Measurements from ENCODE around the gene ASCC3.
A peak's percentile ranks its signal among the peaks of the same experiment; 100 is the strongest.

The ASCC3 gene

DNA sequence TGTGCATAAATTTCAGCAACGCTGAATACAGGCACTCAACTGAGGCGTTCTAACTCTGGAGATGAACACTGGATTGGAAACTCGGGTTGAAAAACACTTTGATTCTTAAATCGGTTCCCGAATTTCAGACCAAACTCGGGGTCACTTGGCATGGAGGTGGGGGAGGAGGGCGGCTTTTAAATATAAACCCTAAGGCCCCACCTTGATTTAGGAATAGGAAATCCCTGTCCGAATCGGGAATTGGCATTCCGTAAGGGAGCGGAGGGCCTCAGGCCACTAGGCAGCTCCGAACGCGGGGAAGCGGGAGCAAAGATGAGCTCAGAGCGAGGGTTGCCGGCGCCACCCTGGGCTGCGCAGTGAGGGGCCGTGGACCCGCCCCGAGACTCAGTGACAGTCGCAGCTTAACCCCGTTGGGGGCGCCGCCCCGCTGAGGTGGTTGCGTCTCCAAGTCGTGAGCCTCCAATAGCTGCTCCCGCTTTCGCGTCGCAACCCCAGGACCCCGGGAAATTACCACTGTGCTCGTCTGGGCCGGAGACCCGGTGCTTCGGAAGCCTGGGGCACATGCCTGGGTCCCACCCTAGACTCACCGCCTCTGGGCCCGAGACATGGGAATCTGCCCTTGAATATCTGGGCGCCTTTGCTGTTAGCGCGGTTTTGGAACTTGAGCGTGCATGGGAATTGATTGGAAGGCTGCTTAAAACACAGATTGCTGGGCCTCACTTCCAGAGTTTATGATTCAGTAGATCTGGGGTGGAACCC is 411.8 kb downstream of the ASCC3 start:
- DNase-seq (ENCODE audit: insufficient read length, low spot score) (no peak), FAIRE-seq (no peak)

DNA sequence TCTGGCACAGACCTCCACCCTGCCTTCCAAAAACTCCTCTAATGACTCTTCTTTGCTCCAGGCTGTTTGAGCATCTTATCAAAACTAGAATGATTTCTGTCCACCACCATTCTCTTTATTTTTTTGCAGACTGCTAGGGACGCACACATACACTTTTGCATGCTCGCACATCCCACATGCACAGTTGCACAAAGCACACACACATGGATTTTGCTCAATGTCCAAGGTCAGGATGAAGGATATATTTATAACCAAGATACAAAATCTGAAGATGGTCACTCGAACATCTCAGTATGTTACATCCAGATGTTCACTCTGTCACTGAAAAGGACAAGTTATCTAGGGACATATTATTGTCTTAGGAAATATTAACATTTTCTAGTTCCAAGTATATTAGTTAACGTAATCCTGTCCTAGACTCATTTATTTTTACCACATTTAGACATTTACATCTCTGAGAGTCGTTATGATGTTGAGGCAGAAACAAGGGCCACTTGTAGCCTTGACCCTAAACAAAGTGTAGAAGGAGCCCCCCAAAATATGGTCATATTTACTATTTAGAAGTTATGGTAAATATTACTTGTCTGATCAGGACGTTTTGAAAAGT is 413.0 kb downstream of the ASCC3 start:
- DNase-seq (ENCODE audit: insufficient read length, low spot score) (no peak), FAIRE-seq (no peak)

DNA sequence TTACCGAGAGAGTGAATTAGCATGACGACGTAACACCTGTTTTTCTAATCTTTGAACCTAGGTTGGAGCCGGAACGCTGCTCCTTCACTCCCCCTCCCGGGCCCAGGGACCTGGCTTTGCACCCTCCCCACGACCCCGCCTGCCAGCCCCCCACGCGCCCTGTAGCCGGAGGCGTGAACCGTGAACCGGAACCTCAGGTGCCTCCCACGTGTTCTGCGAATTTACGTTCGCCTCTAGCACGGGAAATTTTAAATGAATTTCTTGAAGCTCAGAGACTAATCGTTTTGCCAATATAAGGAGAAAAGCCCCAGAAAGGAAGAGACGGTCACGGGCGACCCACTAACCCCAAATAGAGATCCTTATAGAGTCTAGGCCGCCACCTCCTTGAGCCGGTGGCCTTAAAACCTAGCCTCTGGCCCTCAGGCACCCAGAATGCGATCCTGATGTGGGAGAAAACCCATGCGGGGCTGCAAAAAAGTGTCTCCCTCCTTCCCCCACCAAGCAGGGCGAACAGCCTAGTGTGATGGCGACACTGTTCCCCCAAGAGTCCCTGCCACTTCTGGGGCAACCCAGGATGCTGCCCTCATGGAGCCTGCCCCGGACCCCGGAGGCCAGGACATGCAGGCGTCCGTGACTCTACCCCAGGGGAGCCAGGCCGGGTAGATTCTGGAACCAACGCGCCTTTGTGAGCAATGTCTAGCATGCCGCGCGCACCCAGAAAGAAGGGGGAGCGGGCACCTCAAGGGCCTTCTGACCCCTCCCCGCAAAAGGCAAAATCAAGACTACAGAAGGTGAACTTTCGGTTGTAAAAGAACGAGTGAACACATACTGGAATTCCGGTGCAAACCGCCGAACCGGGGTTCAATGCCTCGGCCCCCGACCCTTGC is 413.8 kb downstream of the ASCC3 start:
- DNase-seq (ENCODE audit: insufficient read length, low spot score) (no peak), FAIRE-seq (no peak)

DNA sequence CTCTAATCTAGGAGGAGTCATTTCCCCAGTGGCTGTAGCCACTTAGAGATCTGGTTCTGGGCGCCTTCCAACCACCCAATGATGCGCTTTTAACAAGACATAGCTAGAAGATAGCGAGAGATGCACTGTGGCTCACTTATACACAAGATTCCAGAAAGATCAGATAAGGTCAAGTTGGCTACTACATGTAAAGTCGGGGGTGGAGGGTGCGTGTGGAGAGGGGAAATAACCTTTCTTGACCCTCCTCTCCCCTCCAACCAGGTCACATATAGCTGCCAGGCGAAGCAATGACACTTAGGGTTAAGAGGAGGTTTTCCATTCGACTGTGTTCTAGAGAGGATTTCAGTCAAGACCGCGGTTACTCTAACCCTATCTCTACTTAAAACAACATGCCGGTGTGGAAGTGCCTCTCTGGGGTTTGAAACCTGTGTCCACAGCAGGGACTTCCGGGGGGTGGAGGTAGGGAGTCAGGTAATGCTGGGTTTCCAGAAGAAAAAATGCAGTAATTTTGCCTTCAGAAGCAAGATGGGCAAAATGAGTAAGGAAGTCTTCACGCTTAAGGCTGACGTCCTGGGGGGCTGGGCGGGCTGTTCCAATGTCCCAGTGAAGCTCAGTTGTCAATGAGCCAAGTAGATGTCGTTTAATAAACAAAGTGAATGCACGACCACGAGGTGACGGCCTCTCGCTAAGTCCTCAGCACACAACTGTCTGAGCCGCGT is 414.6 kb downstream of the ASCC3 start:
- DNase-seq (ENCODE audit: insufficient read length, low spot score): no peak
- no peak for FAIRE-seq

DNA sequence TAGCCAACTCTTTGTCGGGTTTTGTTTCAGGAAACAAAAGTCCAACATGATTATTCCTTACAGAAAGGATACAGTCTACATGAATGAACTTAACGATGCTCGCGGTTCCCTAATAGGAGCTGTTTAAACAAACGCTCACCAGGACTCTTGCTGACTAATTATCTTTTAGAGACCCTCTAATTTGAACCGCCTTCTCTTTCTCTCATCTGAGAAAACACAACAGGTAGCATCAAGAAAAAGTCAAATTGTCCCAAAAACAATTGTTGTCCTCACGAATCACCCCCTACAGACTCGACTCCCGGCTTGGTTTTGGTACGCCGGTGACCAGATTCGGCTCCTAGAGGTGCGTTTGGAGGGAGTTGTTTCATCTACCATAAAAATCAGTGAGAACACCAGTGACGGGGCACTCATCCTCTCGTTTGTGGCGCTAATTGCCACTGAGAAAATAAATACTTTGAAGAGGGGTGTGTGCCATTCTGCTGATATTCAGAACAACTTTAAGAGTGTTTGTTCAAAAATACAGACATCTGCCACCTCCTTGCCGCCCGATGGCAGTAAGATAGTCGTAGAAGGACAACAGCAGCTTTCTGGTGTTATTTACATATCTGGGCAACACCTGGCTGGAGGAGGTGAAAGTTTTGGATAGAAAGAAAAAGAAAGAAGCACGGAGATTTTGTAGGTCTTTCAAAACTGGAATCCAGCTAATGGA is 415.3 kb downstream of the ASCC3 start:
- DNase-seq (ENCODE audit: insufficient read length, low spot score) (no peak), FAIRE-seq (no peak)

DNA sequence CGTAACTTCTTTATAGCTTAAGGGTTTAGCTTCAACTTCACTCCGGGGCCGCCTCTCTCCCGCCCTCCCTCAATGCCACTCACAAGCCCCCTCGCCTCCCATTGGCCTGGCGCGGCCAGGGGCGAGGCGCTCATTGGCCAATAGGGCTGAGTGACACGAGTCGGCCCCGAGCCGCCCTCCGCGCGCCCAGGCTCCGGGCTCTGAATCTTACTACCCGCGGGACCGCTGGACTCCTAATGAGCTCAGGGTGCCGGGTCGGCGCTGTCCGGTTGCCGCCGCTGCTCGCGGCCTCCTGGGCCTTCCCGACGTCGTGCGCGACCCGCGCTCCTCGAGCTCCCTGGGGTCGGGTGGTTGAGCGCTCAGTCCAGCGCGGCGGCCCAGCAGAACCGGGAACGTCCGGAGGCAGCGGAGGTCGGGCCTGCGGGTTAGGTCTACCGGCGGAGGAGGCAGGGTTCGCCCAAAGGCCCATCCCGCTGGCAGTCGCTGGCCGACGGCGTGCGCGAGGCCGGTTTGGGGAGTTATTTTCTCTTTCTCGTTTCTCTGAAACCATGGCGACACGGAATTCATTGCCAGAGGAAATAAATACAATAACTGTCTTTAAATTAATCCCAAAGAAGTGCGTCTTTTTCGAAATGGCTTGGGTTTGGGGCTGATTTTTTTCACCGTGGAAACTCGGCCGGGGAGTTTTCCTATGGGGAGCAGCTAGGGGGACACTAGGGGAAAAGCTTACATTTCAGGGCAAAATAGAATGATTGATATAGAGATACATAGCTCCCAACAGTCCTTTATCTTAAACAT is 416.0 kb downstream of the ASCC3 start, which contains the start of gene SIM1:
TSS of gene SIM1 (minus strand) at position 19 of the 798 bp plus-strand sequence. CDS start 1,453 bp downstream, outside the sequence.
- FAIRE-seq: no peak
- DNase-seq (ENCODE audit: insufficient read length, low spot score): no peak

DNA sequence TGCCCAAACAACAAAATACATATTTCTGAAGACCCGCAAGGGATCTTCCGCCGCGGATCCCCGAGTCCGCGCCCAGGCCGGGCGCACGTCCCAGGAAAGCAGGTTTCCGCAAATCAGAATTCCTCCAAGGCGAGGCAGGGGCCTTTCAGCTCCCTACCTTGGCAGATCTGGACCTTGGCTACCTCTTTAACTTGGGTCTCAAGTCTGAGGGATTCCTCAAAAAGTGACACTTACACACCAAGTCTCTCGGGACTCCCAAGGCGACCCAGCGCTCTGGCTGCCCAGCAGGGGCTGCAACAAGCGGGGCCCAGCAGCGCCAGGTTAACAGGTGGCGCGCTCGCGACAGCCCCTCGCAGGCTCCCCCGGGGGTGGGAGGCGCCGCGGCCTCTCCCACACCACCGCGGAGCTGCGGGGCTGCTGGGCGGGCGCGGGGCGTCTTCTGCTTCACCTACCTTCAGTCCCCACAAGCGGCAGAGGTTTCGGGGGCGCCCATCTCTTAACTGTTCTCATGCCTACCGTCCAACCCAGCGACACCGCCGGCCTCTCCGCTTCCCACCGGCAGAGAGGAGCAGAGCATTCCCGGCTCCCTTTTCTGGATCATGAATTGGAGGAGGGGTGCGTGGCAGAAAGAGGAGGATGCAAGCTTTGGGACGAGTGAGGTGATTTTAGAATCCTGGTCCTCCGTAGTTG is 416.8 kb downstream of the ASCC3 start:
- no peak for DNase-seq (ENCODE audit: insufficient read length, low spot score)
- FAIRE-seq: no peak

DNA sequence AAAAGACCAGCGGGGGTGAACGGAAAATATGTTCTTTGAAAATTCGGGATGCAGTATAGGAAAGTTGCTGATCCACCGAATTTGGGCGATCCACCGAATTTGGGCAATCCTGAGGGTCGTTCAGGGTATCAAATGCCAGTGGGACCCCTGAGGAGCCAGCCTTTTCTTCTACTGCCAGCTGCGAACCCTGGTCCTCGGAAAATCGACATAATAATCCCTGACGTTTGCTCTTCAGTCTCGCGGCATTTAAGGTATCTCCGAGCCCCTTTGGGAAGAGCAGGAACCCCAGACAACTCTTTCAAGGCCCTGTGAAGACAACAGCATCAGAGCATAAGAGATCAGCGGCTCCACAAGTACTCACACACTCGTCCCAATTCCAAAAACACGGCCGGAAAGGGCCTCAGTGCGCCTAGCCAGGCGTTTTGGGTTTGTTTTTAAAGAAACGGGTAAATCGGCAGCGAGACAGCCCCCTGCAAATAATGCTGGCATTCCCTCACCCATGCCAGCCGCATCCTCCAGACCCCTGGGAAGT is 417.4 kb downstream of the ASCC3 start:
- DNase-seq (ENCODE audit: insufficient read length, low spot score): no peak
- no peak for FAIRE-seq

DNA sequence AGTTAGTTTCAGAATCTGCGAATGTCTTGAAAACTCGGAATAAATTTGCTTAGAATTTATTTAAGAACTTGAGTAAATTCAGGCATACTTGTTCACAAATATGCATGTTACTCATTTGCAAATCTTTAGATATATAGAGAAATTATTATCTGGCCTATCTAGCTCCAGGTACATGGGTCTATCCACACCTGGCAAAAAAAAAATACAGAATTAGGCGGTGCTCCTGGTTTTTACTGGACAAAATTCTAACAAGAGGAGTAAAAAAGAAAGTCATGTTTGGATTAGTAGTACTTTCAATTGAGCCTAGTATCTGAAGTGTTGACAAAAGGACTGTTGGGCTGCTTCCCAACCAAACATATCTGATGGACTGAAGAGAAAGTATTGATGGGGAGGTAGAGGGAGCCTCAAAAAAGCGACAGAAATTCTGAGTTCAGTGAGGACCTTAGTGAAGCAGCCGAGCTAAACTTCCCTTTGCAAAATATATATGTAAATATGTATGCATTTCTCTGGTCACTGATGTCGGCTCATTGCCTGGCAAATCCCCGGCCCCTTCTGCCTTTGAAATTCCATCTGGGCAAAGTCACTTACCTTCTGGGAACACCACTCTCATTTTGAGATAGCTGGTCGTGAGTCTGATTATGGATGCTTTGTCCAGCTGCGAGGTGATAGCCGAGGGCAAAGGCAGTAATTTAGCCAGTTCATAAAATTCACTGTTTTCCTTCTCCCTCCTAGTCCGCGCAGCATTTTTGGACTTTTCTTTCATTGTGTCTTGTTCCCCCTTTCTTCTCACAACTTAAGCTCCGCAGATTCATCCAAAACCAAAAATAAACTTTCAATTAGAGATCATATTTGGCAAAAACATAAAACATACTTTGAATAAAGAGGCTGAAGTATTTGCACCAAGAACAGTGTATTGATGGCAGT is 418.2 kb downstream of the ASCC3 start:
- FAIRE-seq: no peak
- no peak for DNase-seq (ENCODE audit: insufficient read length, low spot score)

DNA sequence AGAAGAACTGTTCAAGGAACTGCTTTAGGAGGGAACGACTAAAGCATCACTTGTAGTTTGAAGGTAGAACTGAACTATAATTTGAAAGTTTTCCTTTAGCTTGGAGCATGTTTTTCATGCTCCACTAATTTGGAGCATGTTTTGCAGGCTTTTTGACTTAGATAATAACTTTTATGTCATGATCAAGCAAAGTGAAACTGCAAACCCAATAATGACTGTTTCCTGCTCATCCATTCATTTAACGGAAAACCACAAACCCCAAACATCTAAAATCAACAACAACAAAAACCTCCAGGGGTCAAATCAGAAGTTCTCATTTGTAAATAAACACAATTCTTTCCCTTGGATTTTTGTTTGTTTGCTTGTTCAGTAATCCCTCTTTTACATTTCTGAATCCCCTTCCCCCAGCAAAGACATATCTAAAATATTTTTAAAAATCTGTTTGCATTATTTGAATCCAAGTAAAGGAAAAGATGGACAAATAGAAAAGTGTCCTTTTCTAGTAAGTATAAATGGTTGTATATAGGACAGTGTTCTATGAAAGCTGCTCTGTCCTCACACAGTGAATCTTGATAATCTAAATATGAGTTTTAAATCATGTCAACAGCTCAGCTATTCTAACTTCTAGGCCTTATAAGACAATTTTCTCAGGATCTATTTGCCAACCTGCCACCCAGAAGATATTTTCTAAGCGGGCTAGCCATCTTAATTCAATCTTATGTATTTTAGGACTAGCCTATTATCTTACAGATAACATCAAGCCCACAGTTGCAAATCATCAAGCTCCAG is 419.0 kb downstream of the ASCC3 start:
- FAIRE-seq (peak; percentile 48), DNase-seq (ENCODE audit: insufficient read length, low spot score) (no peak)

DNA sequence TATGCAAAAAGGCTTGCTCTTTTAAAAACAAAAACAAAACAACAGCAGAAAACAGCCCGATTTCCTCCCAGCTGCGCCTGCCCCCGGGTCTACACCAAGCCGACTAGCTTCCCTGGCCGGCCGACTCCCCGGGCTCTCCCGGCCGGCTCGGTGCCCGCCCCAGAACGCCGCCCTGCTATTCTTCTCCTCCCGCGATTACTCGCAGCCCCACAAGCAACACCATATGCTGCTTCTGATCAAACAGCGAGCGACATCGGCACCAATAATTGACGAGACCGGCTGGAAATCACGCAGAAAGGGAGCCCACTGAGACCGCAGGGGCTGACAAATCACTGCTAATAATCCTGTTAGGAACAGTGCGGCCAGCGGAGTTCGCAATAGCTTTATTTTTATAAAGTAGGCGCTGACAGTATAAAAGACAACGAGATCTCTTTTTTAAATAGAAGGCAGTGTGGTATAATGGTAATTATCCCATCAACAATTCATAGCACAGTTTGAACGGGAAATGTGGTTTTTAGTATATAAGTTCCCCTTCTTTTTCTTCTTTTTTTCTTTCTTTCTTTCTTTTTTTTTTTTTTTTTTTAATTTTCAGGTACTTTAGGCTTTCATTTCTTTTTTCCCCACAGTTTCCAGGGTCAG is 419.7 kb downstream of the ASCC3 start:
- DNase-seq (ENCODE audit: insufficient read length, low spot score) (no peak), FAIRE-seq (no peak)

DNA sequence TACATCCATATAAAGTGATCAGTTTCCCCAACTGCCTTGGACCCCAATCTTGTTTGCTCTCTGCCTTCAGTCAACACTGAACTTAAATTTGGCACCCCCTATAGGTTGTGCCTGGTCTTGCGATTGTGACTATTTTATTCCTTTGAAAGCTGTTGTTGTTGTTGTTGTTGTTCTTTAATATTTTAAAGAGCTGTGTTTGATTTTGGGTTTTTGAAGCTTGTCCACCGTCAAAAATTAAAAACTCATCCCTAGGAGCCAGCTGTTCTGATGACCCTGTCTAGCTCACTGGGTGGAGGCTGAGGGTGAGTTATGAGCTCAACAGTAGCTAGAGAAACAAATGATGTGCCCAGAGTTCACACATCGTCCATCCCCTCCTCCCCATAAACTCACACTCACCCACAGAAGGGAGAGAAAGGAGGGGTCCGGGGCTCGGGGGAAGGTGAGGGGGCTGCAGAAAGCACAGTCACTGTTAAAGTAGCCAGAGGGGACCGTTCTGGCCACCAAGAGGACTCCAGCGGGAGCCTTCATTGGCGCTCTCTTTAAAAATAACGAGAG is 420.4 kb downstream of the ASCC3 start:
- FAIRE-seq (no peak), DNase-seq (ENCODE audit: insufficient read length, low spot score) (no peak)

DNA sequence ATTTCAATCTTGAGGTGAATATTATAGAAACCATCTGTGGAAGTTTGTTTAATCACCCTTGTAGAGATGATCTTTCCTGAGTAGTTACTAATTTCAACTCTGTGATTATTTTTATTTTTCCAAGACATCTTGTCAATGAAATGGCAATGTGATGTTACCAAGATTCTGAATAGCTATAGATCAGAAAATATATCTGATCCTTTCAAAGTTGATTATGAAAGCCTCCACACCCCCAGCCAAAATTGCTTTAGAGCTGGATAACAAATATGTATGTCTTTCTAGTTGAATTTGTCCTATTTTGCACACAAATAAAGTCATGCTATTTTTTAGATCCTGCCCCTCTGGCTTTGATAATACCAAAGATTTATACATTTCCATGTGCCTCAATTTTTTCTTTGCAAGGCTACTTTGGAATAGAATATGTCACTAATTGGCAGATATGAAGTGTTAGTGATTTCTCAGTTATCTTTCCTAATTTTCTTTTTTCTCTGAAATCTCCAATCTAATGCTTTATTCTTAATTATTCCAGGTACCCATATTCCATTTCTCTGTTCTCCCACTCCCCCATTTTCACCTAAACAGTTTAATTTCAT is 421.4 kb downstream of the ASCC3 start:
- peak; percentile 59 for FAIRE-seq
- no peak for DNase-seq (ENCODE audit: insufficient read length, low spot score)

DNA sequence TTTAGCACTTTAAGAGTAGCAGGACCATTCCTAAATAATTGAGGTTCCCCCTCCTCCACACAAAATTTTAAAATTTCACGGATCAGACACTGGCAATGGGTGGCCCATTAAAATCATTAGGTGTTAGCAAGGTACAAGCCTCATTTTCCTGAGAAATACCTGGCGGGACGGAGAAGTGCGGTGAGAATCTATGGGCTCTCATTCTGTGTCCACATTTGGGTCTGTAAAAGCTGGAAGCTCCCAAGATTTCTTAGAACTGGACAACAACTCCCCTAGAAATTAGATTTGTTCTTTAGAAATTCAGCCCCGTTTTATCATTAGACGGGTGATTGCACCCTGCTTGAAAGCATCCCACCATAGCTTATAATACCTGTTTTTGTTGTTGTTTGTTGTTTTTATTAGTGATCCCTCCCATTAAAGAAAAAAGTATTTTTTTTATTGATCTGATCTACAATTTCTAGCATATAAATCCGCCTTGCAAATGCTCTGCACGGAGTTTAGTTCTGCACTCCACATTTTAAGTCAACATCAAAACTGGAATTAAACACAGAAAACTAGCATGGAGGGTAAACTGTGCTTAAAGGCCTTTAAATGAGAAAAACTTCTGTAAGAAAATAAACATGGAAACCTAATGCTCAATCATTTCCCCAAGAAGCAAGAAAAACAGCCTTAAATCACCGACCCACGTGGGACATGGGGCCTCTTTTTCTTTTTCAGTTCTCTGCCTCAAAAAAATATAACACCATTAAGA is 422.1 kb downstream of the ASCC3 start:
- DNase-seq (ENCODE audit: insufficient read length, low spot score): no peak
- no peak for FAIRE-seq

All from GM19239 (cell line).